RWPE1 (cell line): ENCODE measurements around the gene VWCE.

ENCODE experiments used
- CTCF ChIA-PET: fragments of 350-600 bp; sonication (Branson Sonifier 250); formaldehyde crosslinking; extraction: SDS; loops from one replicate; lab custom pipeline; 2021; lab: Yijun Ruan, JAX
- POLR2A ChIA-PET: fragments of 400-600 bp; formaldehyde crosslinking; extraction: SDS; loops from one replicate; lab custom pipeline; 2020; ENCODE audit warnings: antibody characterized with exemption; ENCODE audit not compliant: low non-redundant PET; lab: Yijun Ruan, JAX
- DNase-seq: peaks from one replicate; pipeline ENCODE4 v3.0.0; 2012; ENCODE audit warnings: low spot score
- H3K27ac ChIP-seq: fragments of 450-650 bp; 2 replicates; pipeline ENCODE4 v1.5.1; 2017
- CTCF ChIP-seq: fragments of 450-650 bp; conservative IDR thresholded peaks from 2 replicates; pipeline ENCODE4 v1.5.1; 2017; ENCODE audit warnings: low read depth, mild to moderate bottlenecking

Gene VWCE

DNA sequence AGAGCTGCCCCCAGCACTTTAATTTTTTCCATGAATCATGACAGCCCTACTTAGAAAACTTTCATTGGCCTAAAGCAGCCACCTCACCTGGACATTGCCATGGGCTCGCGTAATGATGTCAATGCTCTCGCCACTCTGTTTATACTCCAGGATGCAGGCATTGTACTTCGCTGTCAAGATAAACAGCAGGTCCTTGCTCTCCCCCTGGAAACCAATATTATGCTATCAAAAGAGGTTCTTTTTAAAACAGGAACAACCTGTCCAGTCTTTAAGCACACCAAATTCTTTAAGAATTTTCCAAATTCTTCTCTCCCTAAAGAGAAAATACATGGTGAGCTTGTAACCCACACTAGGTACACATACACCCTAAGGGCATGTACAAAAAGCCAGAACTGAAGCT, 34.8 kb upstream of the VWCE start:
- DNase-seq, result no peak
- ChIA-PET CTCF (no interaction called here), POLR2A (no interaction called here)
- no peak for TF ChIP-seq CTCF
- H3K27ac ChIP-seq, result no peak overlapping the region

DNA sequence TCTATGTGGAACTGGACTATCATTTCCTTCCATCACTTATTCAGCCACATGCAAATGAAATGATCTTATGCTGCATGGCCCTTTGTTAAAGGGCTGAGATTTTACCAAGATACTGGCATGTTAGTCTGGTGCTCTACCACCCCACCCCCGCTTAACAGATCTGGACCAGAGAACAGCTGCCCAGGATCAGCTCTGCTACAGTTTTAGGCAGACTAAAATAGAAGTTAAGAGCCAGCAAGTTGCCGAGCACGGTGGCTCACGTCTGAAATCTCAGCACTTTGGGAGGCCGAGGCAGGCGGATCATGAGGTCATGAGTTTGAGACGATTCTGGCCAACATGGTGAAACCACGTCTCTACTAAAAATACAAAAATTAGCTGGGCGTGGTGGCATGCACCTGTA, 33.2 kb upstream of the VWCE start:
- peak overlapping the region; percentile 17; the same call in 1 of the 2 replicates for H3K27ac ChIP-seq
- no peak for TF ChIP-seq CTCF
- ChIA-PET CTCF (interaction anchor here (0.6 to 2.2 kb wide), 3 partner anchors 8 to 57 kb away, joined by 3 to 8 read pairs (median 7); no protein-coding TSS in a partner anchor), POLR2A (interaction anchor here (0.6 kb wide), 1 partner anchor 1512 kb away, joined by 3 read pairs; no protein-coding TSS in a partner anchor)
- no peak for DNase-seq

DNA sequence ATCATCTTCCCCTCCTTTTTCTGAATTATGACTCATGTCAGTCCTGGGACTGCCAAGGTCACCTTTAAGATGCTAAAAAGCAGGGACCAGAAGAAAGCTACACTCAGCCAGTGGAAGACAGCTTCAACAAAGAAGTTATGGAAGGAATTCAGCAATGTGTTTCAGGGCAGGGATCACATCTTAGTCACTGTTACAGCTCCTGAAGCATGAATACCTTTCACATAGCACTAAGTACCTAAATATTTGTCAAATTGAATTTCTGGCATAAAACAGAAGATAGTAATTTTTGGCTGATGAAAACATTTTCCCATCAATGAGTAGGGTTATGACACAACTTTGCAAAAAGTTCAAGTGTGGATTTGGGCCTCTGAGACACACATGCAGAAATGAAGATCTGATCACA, 32.6 kb upstream of the VWCE start:
- no peak for TF ChIP-seq CTCF
- CTCF ChIA-PET, result interaction anchor here (1.6 to 2.2 kb wide), 2 partner anchors 8 to 58 kb away, joined by 7 to 8 read pairs; no protein-coding TSS in a partner anchor
- POLR2A ChIA-PET, result interaction anchor here (1.3 kb wide), 1 partner anchor 65 kb away, joined by 4 read pairs; the partner anchor contains the start of gene TMEM216
- H3K27ac ChIP-seq, result no peak overlapping the region
- no peak for DNase-seq

DNA sequence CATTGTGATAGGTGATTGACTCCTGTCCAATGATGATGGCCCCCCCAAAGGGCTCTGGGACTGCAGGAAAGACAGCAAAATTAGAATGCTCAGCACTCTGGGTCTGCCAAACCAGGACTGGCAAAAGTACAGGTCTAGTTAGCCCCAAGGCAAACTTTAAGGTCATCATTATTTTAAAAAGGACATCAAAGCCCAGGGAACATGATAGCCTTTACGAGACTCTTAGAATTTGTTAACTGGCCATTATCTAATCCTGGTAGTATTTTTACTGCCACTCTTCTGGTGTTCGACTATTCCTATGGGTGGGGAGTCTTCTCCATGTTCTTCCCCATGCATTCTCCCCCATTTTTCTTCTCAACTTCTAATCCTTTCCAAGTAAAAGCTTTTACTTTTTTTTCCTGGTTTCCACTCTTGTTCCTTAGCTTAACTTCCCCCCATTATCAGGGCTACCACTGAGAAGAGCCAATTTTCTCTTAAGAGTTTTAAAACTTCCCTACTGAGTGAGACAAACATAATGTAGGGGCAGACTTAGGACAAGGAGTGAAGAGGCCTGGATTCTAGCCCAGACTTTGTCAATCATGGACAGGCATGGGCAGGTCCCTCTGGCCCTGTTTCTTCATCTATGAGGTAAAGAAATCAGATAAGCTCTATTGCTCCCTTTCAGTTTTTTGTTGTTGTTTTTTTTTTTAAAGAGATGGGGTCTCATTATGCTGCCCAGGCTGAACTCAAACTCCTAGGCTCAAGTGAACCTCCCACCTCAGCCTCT, 30.7 kb upstream of the VWCE start:
- no peak for TF ChIP-seq CTCF
- no peak overlapping the region for H3K27ac ChIP-seq
- ChIA-PET CTCF (interaction anchor here (0.6 to 1.1 kb wide), 3 partner anchors 27 to 798 kb away, joined by 3 read pairs; no protein-coding TSS in a partner anchor), POLR2A (no interaction called here)
- DNase-seq, result peak; percentile 63

GRCh38 chr11:61315260-61315659, 20.1 kb upstream of the VWCE start:
- TF ChIP-seq CTCF, result no peak
- peak; percentile 13 for DNase-seq
- ChIA-PET POLR2A (interaction anchor here (0.7 kb wide), 1 partner anchor 23 kb away, joined by 4 read pairs; no protein-coding TSS in a partner anchor), CTCF (interaction anchor here (0.6 kb wide), 1 partner anchor 61 kb away, joined by 3 read pairs; no protein-coding TSS in a partner anchor)
- no peak overlapping the region for H3K27ac ChIP-seq

DNA sequence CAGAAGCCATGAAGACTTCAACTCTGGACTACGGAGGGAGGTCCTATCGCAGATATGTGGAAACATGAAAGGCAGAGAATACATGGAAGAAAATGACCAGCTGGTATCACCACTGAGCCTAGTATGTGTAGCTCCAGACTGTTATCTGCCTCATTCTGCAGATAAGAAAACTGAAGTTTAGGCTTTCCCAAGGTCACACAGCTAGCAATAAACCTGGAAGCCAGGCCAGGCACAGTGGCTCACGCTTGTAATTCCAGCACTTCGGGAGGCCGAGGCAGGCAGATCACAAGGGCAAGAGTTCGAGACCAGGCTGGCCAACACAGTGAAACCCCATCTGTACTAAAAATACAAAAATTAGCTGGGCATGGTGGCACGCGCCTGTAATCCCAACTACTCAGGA, 15.6 kb upstream of the VWCE start:
- CTCF ChIA-PET, result interaction anchor here (0.7 to 1.2 kb wide), 3 partner anchors 9 to 75 kb away, joined by 3 to 5 read pairs (median 4); no protein-coding TSS in a partner anchor
- no peak for DNase-seq
- POLR2A ChIA-PET, result no interaction called here
- no peak for TF ChIP-seq CTCF
- no peak overlapping the region for H3K27ac ChIP-seq
